GM12865 (cell line): ENCODE results near the gene INTS4.
"Not testable (repeated sequence)": the region's sequence is repeated elsewhere in the genome, so short reads cannot be mapped to it uniquely, and the experiment has no call there.

Experiments
- DNase-seq: peaks from one replicate; pipeline ENCODE4 v3.0.0; 2010; ENCODE audit warnings: low read depth
- H3K4me3 ChIP-seq: 2 replicates; pipeline ENCODE4 v1.5.1; 2011; ENCODE audit warnings: mild to moderate bottlenecking, low read depth, low read length, control low read depth
- TF ChIP-seq, protein P1 (sequence below): IDR thresholded peaks from 2 replicates; pipeline ENCODE4 v1.5.1; 2011; ENCODE audit warnings: low read length, control low read depth, low read depth, inconsistent platforms; ENCODE audit not compliant: insufficient read depth; ENCODE audit errors: missing control alignments

INTS4 gene

DNA sequence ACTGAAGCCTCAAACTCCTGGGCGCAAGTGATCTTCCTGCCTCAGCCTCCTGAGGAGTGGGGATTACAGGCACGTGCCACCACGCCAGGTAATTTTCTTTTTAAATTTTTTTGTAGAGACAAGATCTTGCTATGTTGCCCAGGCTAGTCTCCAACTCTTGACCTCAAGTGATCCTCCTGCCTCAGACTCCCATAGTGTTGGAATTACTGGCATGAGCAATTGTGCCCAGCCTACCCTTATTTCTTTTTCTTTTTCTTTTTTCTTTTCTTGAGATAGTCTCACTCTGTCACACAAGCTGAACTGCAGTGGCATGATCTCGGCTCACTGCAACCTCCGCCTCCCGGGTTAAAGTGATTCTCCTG is 109.7 kb downstream of the INTS4 start:
- TF ChIP-seq, protein P1, sequence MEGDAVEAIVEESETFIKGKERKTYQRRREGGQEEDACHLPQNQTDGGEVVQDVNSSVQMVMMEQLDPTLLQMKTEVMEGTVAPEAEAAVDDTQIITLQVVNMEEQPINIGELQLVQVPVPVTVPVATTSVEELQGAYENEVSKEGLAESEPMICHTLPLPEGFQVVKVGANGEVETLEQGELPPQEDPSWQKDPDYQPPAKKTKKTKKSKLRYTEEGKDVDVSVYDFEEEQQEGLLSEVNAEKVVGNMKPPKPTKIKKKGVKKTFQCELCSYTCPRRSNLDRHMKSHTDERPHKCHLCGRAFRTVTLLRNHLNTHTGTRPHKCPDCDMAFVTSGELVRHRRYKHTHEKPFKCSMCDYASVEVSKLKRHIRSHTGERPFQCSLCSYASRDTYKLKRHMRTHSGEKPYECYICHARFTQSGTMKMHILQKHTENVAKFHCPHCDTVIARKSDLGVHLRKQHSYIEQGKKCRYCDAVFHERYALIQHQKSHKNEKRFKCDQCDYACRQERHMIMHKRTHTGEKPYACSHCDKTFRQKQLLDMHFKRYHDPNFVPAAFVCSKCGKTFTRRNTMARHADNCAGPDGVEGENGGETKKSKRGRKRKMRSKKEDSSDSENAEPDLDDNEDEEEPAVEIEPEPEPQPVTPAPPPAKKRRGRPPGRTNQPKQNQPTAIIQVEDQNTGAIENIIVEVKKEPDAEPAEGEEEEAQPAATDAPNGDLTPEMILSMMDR, result no peak
- H3K4me3 ChIP-seq, result no peak overlapping the region
- no peak for DNase-seq

DNA sequence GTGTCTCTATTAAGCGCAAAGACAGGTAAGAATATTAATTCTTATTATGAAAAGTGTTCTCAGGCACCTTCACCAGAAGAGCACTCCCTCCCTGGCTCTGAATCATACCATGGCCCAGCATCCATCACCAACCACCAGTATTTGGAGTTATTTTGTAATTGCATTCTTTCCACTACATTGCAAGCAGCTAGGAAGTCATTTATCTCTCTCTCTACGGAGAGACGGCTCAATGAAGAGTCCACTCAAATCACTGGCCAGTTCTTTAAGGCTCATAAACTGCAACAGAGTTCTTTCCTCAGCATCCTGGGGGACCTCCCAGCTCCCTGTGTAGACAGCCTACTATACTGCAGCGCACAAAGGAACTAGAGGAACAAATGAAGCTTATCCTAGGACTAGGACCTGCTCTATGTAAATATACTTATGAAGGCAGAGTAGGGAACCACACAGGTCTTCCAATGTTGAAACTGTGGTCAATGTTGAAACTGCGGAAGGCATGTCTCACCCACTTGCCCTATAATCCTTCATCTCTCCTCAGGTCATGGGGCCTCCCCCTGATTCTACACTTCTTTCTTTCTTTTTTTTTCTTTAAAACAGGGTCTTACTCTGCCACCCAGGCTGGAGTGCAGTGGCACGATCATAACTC is 110.2 kb downstream of the INTS4 start:
- no peak overlapping the region for H3K4me3 ChIP-seq
- TF ChIP-seq, protein P1, result no peak
- no peak for DNase-seq

DNA sequence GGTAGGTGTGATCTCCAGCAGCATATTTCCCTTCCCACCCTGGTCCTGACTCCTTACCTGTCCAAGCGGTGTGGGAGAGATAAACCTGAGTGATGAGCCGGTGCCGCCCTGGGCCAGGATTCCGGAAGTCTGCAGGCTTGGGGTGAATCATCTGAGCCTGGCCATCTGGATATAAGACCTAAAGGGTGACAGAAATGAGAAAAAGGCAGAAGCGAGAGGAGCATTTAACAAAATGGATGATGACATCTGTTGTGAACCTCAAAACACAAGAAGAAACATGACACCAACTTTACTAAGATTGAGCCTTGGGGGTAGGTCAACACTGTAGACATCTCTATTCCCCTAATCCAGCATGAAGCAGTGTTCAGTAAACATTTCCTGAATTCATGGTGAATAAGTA is 110.7 kb downstream of the INTS4 start:
- DNase-seq, result no peak
- no peak overlapping the region for H3K4me3 ChIP-seq
- TF ChIP-seq, protein P1, result no peak

DNA sequence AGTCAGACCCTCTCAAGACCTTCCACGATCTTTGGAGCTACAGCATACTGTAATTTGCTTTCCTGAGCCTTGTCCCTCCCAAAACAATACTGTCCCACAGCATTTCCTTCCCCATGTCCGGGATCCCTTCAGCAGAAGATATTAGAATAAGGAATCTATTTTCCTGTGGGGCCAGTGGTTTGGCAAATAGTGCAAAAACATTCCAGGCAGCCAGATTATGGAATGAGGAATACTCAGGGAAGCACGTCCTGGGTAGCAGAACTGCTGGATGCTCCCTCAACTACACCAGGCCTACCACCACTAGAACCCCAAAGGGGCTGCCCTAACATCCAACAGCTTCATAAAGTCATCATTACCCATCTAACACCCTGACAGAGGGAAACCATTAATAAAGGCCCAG is 112.1 kb downstream of the INTS4 start:
- DNase-seq, result no peak
- no peak overlapping the region for H3K4me3 ChIP-seq
- TF ChIP-seq, protein P1, result no peak

DNA sequence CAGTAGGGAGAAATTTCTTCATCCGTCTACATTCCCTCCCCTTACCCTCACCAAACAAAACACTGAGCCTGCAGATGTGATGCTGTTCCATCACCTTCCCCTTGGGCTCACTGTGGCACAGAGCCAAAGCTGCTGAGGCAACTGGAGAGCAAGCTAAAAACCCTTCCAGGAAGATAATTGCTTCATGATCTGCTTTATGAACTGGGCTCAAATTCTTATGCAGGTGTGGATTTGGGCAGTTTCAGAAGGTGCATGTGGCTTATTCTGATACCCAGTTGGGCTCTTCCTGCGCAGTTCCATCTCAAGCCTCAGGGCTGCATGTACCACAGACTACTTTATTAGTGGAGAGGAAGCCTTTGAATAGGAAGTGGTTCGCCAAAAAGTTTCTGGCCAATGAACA is 115.2 kb downstream of the INTS4 start:
- no peak overlapping the region for H3K4me3 ChIP-seq
- TF ChIP-seq, protein P1, result no peak
- peak; percentile 67 for DNase-seq

DNA sequence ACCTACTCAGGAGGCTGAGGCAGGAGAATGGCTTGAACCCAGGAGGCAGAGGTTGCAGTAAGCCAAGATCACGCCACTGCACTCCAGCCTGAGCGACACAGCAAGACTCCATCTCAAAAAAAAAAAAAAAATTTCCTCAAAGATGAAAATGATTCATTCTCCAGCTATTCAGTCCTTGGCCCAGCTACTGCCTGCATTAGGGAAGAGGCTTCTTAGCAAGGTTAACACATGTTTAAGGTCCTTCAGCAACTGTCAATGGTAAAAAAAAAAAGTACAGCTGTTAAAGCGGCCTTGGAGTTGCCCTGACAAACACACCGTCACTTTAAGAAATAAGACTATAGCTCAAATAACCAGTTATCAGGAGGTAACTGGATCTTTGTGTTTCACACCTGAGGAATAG is 116.2 kb downstream of the INTS4 start:
- not testable (repeated sequence) for DNase-seq, H3K4me3 ChIP-seq

DNA sequence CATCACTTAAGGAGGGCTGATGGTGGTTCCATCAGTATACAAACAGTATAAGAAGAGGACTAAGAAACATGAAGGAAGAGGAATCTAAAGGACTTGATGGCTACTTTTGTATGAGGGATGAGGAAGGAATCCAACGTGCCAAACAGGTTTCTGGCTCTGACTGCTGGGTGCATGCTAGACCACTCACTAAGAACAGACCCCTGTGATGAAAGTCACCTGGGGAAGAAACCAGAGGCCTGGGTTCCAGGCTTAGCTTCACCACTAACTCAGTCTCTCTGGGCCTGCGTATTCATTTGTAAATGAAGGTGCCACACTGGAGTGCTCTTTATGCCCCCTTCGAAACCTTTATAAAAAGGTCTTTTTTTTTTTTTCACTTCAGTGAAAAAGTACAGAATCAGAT is 118.4 kb downstream of the INTS4 start:
- no peak for DNase-seq
- TF ChIP-seq, protein P1, result no peak
- H3K4me3 ChIP-seq, result no peak overlapping the region
